ENCODE results near the gene PAFAH2.

The PAFAH2 gene

DNA sequence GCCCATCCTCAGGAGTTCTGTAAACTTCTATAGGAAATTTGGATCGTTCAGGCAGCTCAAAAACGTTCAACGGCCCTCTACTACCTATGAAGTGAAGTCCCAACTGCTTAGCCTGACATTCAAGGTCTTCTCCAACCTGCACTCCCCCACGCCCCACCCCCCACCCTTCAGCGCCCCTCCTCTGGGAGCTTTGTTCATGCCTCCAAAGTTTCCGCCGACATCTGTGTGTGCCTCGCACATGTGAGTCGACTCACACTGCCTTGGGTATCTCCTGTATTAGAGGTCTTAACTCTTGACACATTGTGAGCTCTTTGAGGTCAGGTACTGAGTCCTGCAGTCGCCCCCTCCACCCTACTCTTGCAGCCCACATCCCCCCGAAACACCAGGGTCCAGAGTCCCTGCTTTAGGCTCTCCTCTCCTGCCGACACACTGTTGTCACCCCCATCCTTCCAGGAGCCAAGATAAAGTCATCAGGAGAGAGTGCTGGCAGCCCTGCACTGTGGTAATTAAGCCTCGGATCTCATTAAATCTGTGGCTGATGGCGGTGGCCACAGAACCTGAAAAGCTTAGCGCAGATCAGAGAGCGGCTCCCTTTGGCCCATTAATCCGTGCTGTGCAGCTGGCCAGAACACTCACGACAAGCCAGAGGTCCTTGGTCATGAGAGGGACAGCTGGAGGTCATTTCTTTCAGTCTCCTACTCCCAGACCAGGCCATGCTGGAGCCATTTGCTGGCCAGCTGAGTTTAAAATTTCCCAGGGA is 1.4 kb upstream of the PAFAH2 start:
- TF ChIP-seq, protein P1, sequence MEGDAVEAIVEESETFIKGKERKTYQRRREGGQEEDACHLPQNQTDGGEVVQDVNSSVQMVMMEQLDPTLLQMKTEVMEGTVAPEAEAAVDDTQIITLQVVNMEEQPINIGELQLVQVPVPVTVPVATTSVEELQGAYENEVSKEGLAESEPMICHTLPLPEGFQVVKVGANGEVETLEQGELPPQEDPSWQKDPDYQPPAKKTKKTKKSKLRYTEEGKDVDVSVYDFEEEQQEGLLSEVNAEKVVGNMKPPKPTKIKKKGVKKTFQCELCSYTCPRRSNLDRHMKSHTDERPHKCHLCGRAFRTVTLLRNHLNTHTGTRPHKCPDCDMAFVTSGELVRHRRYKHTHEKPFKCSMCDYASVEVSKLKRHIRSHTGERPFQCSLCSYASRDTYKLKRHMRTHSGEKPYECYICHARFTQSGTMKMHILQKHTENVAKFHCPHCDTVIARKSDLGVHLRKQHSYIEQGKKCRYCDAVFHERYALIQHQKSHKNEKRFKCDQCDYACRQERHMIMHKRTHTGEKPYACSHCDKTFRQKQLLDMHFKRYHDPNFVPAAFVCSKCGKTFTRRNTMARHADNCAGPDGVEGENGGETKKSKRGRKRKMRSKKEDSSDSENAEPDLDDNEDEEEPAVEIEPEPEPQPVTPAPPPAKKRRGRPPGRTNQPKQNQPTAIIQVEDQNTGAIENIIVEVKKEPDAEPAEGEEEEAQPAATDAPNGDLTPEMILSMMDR (conservative IDR thresholded peaks at IDR 0.05; ENCODE audit: low read depth, low read length): no peak
- no peak overlapping the region for H3K4me3 ChIP-seq (ENCODE audit: low read depth, low read length)
- DNase-seq (ENCODE audit: low read depth): no peak

DNA sequence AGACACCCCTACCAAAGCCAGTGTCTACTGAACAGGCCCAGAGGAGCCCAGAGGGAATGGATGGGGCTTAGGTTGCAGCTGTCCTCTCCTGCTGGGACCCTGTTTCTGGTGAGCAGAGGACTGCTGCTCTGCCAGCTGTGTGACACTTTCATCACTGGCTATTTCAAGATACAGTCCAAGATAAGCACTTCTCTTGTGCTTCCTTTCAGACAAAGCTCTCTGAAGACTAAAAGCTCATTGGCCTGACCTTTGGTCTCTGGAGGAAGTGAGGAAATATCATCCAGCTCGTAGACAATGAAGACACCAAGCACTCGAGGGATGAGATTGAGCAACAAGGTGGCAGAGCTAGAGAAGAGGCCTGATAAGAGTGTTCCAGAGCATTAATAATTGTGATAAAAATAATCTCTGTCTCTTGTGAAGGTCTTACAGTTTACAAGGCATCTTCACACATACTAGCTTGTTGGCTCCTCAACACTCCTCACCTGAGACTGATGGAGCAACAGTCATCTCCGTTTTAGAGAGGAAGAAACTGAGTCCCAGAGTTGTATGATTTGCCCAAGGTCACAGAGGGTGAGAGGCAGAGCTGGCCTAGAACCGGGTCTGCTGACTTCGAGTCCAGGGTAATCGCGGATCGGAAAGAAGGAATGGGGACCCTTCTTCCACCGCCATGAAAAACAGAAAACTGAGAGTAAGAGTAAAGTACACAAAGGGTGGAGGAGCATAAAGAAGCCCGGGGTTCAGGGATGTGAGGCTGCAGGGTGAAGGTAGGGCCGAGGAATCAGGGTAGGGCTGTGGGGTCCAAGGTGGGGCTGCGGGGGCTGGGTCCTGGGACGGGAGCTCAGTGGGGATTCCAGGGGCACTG is 666 bp downstream of the PAFAH2 start:
- TF ChIP-seq, protein P1 (conservative IDR thresholded peaks at IDR 0.05; ENCODE audit: low read depth, low read length): no peak
- DNase-seq (ENCODE audit: low read depth): peak; percentile 91

DNA sequence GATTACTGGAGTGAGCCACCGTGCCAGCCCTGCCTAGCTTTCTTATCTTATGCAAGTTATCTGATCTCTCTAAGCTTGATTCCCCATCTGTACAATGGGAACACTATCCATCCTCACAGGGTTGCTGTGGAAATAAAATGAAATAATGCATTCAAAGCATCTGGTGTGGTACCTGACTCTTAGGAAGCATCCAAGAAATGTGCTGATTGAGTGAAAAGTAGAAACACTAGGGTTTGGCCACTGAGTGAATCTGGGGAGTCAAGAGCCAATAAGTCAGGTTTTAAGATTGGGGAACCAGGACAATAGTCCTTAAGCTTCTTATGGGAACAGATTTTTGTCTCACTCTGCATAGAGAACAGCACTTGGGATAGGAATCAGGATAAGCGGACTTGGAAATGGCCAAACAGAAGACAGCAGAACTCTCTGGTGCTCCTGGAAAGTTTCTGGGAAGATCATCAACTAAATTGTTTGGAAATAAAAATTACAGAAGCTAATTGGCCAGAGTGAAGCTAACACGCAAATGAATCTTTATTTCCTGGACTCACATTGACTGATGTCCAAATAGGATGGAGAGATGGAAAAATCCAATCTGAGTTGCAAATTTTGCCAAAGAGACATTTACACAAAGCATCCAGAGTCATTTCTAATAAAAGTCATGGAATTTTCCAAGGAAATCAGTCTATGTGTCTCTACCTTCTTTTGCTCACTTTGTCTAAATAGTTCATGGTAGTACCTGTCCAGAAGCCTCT is 3.3 kb downstream of the PAFAH2 start:
- TF ChIP-seq, protein P1 (conservative IDR thresholded peaks at IDR 0.05; ENCODE audit: low read depth, low read length): no peak
- no peak for DNase-seq (ENCODE audit: low read depth)
- H3K4me3 ChIP-seq (ENCODE audit: low read depth, low read length): no peak overlapping the region

More for the DNA sequence above, 666 bp downstream of the PAFAH2 start:
- peak overlapping the region; percentile 70 for H3K4me3 ChIP-seq (ENCODE audit: low read depth, low read length)

DNA sequence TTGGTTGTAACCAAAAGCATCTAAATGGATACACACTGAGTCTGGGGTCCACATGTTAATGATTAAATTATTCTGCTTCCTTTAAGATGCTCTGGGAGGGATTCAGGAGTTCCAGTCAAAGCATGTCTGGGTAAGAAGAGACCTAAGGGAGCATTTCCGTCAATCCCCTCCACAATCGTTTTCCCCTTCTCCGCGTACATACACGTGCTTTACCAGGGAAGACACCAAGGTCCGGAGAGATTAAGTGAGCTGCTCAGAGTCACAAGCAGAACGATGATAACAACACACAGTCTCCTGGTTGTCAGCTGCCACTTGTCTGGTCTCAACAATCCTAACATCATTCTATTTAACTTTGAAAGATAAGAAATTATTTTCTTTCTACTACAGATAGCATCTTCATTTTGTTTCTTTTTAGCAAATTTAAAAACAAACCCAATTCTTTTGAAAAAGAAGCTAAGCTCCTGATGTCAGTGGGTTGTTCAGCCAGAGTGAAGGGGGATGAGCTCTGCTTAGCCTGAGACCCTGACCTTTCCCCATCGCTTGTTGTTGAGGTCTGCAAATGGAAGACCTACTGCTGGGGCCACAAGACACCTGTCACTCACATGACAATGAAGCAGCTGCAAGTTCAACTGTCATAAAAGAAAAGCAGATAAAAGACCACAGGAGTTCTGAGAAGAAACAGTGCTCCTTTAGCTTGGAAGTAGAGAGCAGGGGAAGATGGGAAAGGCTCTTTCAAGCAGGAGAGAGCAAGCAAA is 4.5 kb downstream of the PAFAH2 start:
- TF ChIP-seq, protein P1 (conservative IDR thresholded peaks at IDR 0.05; ENCODE audit: low read depth, low read length): no peak
- no peak overlapping the region for H3K4me3 ChIP-seq (ENCODE audit: low read depth, low read length)
- no peak for DNase-seq (ENCODE audit: low read depth)

DNA sequence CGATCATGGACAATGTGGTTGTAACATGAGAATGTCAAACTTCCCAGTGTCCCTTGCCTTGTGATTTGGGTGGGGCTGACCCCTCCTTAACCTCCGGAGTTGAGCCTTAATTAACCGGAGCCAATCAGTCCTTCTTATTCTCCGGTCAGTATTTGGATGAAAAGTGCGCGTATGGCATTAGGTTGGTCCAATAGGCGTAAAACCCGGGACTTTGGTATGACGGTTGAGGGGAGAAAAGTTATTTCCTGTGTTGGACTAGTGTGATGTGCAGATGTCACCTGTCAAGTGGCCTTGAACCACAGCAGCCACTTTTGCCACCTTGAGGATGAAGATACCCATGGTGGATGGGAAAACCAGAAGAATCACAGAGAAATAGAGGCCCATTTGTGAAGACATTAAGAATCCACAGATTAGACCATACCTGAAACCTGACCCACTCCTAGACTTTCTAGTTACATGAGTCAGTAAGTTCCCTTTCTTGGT is 5.1 kb downstream of the PAFAH2 start:
- TF ChIP-seq, protein P1 (conservative IDR thresholded peaks at IDR 0.05; ENCODE audit: low read depth, low read length): no peak
- no peak for DNase-seq (ENCODE audit: low read depth)
- H3K4me3 ChIP-seq (ENCODE audit: low read depth, low read length): no peak overlapping the region

Data from choroid plexus epithelial cell (primary cell).